T-helper 2 cell treated with Interferon-gamma antibody and Interleukin-4, amounts not matched to agents 5 μg/mL and 100 μg/mL, for 36 hours (primary cell): Measurements from ENCODE around the gene SLC7A9.
"Not testable (repeated sequence)": the region's sequence is repeated elsewhere in the genome, so short reads cannot be mapped to it uniquely, and the experiment has no call there.

Source experiments
- DNase-seq: peaks from one replicate; pipeline ENCODE4 v3.0.0; 2021; ENCODE audit warnings: low spot score
- H3K27ac Mint-ChIP-seq: one replicate; pipeline ENCODE4 v1.8.0; 2021; ENCODE audit warnings: mild to moderate bottlenecking, mixed read lengths
- H3K27me3 Mint-ChIP-seq: one replicate; pipeline ENCODE4 v1.8.0; 2021; ENCODE audit warnings: low read depth, mixed read lengths
- H3K36me3 Mint-ChIP-seq: one replicate; pipeline ENCODE4 v1.8.0; 2021; ENCODE audit warnings: low read depth, mixed read lengths
- H3K4me1 Mint-ChIP-seq: one replicate; pipeline ENCODE4 v1.8.0; 2021; ENCODE audit warnings: low read depth, mixed read lengths
- H3K4me3 Mint-ChIP-seq: one replicate; pipeline ENCODE4 v1.8.0; 2022; ENCODE audit warnings: mild to moderate bottlenecking, moderate library complexity, mixed read lengths
- H3K9me3 Mint-ChIP-seq: one replicate; pipeline ENCODE4 v1.8.0; 2021; ENCODE audit warnings: mixed read lengths

Gene SLC7A9

GRCh38 chr19:32876919-32877285 is 7.3 kb upstream of the SLC7A9 start:
- H3K4me1 Mint-ChIP-seq: no peaks in the 10 kb centered on the region
- H3K36me3 Mint-ChIP-seq: no peaks in the 10 kb centered on the region
- no peak for DNase-seq
- H3K4me3 Mint-ChIP-seq: no peak overlapping the region
- H3K27ac Mint-ChIP-seq: no peak overlapping the region
- H3K27me3 Mint-ChIP-seq: no peaks in the 10 kb centered on the region
- no peaks in the 10 kb centered on the region for H3K9me3 Mint-ChIP-seq

GRCh38 chr19:32876236-32876918 is 6.8 kb upstream of the SLC7A9 start:
- Mint-ChIP-seq H3K4me3 (no peak overlapping the region), H3K4me1 (no peaks in the 10 kb centered on the region), H3K27me3 (no peaks in the 10 kb centered on the region), H3K27ac (no peak overlapping the region), H3K9me3 (no peaks in the 10 kb centered on the region), H3K36me3 (no peaks in the 10 kb centered on the region)
- DNase-seq: no peak

GRCh38 chr19:32875428-32875827 is 5.9 kb upstream of the SLC7A9 start:
- H3K4me1 Mint-ChIP-seq: no peaks in the 10 kb centered on the region

GRCh38 chr19:32874605-32875004 is 5.0 kb upstream of the SLC7A9 start:
- no peaks in the 10 kb centered on the region for H3K27me3 Mint-ChIP-seq
- H3K36me3 Mint-ChIP-seq: no peaks in the 10 kb centered on the region
- H3K9me3 Mint-ChIP-seq: no peaks in the 10 kb centered on the region
- H3K4me3 Mint-ChIP-seq: no peak overlapping the region
- H3K4me1 Mint-ChIP-seq: no peaks in the 10 kb centered on the region
- DNase-seq: no peak
- no peak overlapping the region for H3K27ac Mint-ChIP-seq

More at GRCh38 chr19:32875428-32875827, 5.9 kb upstream of the SLC7A9 start:
- Mint-ChIP-seq H3K27ac (no peak overlapping the region), H3K9me3 (no peaks in the 10 kb centered on the region), H3K27me3 (no peaks in the 10 kb centered on the region), H3K36me3 (no peaks in the 10 kb centered on the region), H3K4me3 (no peak overlapping the region)
- no peak for DNase-seq

- Mint-ChIP-seq H3K36me3 (no peaks in the 10 kb centered on the region), H3K4me3 (no peak overlapping the region), H3K27me3 (no peaks in the 10 kb centered on the region), H3K4me1 (no peaks in the 10 kb centered on the region), H3K9me3 (no peaks in the 10 kb centered on the region), H3K27ac (no peak overlapping the region)
- DNase-seq: no peak
These were observed 3.8 kb upstream of the SLC7A9 start for GRCh38 chr19:32873247-32873959.

- no peak for DNase-seq
- Mint-ChIP-seq H3K27ac (no peak overlapping the region), H3K36me3 (no peaks in the 10 kb centered on the region), H3K27me3 (no peaks in the 10 kb centered on the region), H3K4me1 (no peaks in the 10 kb centered on the region), H3K9me3 (no peaks in the 10 kb centered on the region), H3K4me3 (no peak overlapping the region)
These were observed 2.8 kb upstream of the SLC7A9 start for GRCh38 chr19:32872391-32872790.

- no peak for DNase-seq
- H3K9me3 Mint-ChIP-seq: no peaks in the 10 kb centered on the region
- no peak overlapping the region for H3K4me3 Mint-ChIP-seq
- no peaks in the 10 kb centered on the region for H3K36me3 Mint-ChIP-seq
- no peaks in the 10 kb centered on the region for H3K27me3 Mint-ChIP-seq
- no peaks in the 10 kb centered on the region for H3K4me1 Mint-ChIP-seq
- no peak overlapping the region for H3K27ac Mint-ChIP-seq
These were observed 1.4 kb upstream of the SLC7A9 start for GRCh38 chr19:32870981-32871451.

- H3K27ac Mint-ChIP-seq: no peak overlapping the region
- no peaks in the 10 kb centered on the region for H3K27me3 Mint-ChIP-seq
- no peak for DNase-seq
- no peaks in the 10 kb centered on the region for H3K9me3 Mint-ChIP-seq
- no peak overlapping the region for H3K4me3 Mint-ChIP-seq
- H3K4me1 Mint-ChIP-seq: no peaks in the 10 kb centered on the region
- H3K36me3 Mint-ChIP-seq: no peaks in the 10 kb centered on the region
These were observed 503 bp upstream of the SLC7A9 start for GRCh38 chr19:32869966-32870573.

- Mint-ChIP-seq H3K27me3 (no peaks in the 10 kb centered on the region), H3K9me3 (no peaks in the 10 kb centered on the region), H3K36me3 (no peaks in the 10 kb centered on the region), H3K27ac (no peak overlapping the region), H3K4me1 (no peaks in the 10 kb centered on the region), H3K4me3 (no peak overlapping the region)
- DNase-seq: no peak
These were observed 1.2 kb downstream of the SLC7A9 start for GRCh38 chr19:32868206-32868950.

GRCh38 chr19:32867436-32867835 is 2.1 kb downstream of the SLC7A9 start:
- H3K9me3 Mint-ChIP-seq, H3K4me1 Mint-ChIP-seq, H3K36me3 Mint-ChIP-seq, H3K27ac Mint-ChIP-seq, H3K27me3 Mint-ChIP-seq, DNase-seq, H3K4me3 Mint-ChIP-seq: not testable (repeated sequence)

GRCh38 chr19:32866564-32867265 is 2.9 kb downstream of the SLC7A9 start:
- Mint-ChIP-seq H3K36me3 (no peaks in the 10 kb centered on the region), H3K9me3 (no peaks in the 10 kb centered on the region), H3K4me3 (no peak overlapping the region), H3K4me1 (no peaks in the 10 kb centered on the region), H3K27ac (no peak overlapping the region), H3K27me3 (no peaks in the 10 kb centered on the region)
- no peak for DNase-seq

- Mint-ChIP-seq H3K36me3 (no peaks in the 10 kb centered on the region), H3K4me3 (no peak overlapping the region), H3K4me1 (no peaks in the 10 kb centered on the region), H3K9me3 (no peaks in the 10 kb centered on the region), H3K27ac (no peak overlapping the region), H3K27me3 (no peaks in the 10 kb centered on the region)
- no peak for DNase-seq
These were observed 3.5 kb downstream of the SLC7A9 start for GRCh38 chr19:32866061-32866460.

- Mint-ChIP-seq H3K27ac (no peak overlapping the region), H3K27me3 (no peaks in the 10 kb centered on the region), H3K4me1 (no peaks in the 10 kb centered on the region)
These were observed 4.2 kb downstream of the SLC7A9 start for GRCh38 chr19:32865326-32865725.

More at GRCh38 chr19:32865326-32865725, 4.2 kb downstream of the SLC7A9 start:
- no peaks in the 10 kb centered on the region for H3K9me3 Mint-ChIP-seq
- no peak overlapping the region for H3K4me3 Mint-ChIP-seq
- DNase-seq: no peak
- no peaks in the 10 kb centered on the region for H3K36me3 Mint-ChIP-seq
